HuH-7 (cell line): ENCODE data around the gene ST8SIA5.

Source experiments
- DNase-seq: peaks from one replicate; pipeline ENCODE4 v3.0.0; 2011; ENCODE audit warnings: low spot score

ST8SIA5 gene

DNA sequence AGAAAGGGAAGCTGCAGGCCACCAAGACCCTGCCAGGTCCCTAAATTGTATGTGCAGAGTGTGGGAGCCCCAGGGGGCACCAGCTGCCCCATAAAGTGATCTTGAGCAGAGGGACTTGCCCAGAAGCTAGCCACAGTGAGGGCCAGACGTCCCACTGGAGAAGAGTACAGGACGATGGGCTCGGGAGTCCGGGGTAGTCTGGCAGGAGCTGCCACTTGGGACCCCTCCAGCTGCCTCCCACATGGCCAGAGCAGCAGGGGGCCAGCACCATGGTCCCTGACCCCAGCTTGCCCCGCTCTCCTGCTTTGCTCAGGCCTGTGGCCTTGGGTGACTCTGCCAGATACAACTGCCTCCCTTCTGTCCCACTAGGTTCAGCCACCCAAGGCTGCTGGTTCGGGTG is 88.2 kb downstream of the ST8SIA5 start:
- no peak for DNase-seq

DNA sequence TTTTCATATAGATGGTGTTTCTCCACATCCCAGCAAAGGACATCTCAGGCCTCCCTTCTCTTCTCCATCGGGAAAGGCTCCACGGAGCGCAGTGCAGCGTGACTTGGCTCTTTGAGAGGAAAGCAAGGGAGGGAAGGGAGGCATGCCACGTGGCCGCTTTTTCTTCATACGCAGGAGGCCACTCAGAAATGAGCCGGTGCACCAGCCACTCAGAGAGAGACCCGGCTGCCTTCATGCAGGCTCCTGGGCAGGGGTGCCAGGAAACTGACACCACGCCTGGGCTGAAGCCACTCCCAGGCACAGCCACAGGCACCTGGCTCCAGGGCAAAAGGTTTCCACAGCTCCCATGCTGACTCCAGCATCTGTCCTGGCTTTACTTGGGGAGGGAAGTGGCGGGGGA is 88.7 kb downstream of the ST8SIA5 start:
- DNase-seq = no peak

DNA sequence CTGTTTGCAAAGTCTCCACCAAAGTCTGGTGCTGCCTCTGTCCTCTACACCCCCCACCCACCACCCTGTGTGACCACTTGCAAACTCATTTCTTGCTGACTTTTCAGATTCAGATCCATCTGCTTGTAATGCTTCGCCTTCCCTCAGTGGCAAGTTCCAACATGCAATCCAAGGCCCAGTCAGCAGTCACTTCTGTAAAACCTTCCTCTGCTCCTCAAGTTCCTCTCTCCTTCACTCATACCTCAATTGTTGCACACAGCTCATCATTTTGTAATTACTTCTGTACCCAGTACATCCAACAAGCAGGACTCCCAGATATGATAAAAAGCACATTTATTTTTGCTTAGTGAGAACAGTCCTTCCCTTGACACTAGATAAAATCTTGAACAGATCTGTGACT is 93.3 kb downstream of the ST8SIA5 start:
- no peak for DNase-seq

DNA sequence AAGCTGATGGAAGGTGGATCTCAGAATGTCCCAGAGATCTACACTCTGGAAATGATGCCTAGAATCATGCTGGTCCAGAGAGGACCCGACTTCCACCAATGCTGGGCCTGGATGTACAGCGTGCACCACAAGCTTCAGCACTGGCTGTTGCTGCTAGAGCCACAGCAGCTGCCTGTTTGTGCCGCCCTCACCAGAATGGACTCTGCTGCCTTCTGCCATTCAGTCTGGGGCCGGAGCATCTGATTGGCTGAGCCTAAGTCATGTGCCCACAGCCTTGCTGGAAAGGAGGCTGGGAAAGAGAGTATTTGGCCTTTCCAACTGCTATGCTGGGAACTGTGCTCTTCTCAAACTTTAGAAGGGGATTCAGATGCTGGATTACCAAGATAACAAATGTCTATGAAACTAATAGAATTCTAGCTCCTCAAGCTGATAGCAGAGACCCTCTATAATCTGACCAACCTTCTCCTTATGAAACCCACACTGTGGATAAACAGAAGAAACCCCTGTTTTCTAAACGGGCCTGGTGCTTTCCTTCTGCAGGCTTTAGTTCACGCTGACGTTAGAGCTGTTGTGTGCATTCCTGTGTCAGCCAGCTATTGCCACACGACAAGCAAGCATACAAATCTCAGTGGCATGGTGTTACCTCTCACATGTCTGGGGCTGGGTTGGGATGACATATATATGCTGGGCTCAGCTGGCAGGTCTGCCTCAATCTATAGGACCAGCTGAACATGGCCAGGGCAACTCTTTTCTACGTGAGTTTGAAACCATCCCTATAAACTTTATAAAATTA is 95.7 kb downstream of the ST8SIA5 start:
- no peak for DNase-seq

DNA sequence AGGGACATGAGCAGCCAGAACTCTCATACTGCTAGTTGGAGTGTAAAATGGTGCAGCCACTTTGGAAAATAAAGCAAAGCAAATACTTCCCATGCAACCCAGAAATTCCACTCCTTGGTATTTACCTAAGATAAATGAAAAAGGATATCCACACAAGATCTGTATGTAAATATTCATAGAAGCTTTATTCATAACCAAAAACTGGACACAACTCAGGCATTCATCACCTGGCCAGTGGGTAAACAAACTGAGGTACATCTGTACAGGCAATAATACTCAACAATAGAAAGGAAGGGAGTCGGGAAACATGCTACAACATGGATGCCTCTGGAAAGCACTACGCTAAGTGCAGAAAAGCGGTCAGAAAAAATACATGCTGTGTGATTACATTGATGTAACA is 97.4 kb downstream of the ST8SIA5 start:
- no peak for DNase-seq

DNA sequence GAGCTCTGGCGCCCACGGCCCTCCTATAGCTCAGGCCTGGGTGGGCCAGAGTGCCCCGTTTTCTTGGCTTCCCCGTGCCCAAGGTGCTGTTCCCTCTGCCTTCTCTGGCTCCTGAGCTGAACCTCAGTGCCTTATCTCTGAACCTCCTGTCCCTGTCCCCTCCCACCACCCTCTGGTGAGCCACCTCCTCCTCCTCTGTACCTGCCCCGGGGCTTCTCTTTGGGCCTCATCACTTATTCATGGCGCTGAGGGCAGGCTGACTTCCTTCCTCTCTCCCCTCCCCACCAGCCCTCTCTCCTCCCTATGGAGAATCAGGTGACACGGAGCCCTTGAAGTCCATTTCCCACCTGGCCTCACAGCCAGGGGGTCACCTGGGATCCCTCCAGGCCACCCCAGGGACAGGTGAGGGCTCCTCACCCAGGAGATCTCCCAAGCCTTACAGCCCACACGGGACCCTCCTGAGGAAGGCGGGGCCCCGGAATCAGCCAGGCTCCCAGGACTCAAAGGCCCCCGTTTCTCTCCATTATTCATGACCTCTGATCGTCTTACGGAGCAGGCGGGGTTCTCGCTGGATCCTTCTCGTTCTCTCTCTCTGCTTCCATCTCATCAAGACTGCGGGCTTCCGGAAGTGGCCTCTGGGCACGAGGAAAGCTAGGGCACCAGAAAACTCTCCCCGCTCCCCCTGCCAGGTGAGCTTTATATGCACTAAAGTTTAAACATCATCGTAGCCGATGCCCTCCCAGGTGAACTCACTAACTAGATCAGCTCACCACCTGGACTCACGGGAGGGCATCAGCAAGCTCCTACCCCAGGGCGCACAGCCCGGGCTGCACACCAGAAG is 99.5 kb downstream of the ST8SIA5 start, which contains the start of gene LOXHD1:
TSS of gene LOXHD1 (minus strand) at position 106 of the 841 bp plus-strand sequence. CDS start 187 bp downstream, outside the sequence.
- no peak for DNase-seq

DNA sequence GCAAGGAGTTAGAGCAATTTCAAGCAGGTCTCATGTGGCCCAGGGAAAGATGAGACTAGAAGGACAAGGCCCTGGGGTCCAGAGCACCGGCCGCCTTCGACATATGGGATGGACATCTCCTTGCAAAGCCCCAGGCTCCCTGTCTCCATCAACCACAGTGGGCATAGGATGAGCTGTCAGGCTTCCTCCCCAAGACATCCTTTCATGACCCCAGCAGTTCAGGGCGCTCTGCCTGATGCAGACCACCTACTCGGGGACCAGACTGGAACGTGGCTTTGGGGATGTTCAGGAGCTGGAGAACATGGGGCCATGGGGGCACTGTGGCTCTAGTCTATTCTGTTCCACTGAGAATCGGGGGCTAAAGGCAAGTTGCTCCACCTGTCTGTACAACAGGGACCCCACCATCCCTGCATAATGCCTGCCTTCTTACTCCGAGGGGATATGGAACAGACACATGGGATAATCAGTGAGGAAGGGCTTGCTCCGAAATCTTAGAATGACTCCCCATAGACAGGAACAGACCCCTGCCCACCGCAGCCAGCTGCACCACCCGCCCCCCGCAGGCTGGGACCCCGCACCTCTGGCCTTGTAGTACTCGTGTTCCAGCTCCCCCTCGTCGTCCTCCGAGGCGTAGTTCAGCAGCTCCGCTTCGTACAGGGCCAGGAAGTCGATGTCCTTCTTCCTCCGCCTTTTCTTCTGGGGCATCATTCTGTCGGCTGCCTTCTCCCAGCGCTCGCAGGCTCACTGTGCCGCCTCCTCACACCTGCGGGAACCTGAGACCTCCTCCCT is 100.3 kb downstream of the ST8SIA5 start:
- no peak for DNase-seq

DNA sequence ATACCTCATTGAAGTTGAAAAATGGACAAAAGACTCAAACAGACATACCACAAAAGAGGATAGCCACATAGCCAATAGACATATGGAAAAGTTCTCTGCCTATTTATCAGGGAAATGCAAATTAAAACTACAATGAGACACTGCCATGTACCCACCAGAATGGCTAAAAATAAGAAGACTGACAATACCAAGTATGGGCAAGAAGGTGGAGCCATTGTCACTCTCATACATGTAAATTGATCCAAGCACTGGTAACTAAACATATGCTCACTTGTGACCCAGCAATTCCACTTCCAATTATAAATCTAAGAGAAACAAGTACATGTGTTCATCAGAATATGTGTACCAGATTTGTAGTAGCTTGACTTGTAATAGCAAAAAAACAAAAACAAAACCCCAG is 104.5 kb downstream of the ST8SIA5 start:
- DNase-seq = no peak

DNA sequence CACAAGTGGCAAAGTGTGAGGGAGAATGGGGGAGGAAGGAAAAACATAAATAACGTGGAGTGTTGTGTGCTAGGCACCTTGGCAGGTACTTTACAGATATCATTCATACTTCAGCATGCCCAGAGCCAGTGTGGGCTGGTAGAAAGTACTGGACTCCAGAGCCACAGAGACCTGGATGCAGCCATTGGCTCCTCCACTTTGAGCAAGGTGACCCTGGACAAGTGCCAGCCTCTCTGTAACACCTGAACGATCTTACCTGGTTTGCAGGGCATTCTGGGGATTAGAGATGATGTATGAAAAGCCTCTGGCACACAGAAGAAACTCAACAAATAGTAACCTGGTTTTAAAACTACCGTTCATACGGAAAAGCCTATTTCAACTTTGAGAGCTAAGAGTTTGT is 106.2 kb downstream of the ST8SIA5 start:
- no peak for DNase-seq

DNA sequence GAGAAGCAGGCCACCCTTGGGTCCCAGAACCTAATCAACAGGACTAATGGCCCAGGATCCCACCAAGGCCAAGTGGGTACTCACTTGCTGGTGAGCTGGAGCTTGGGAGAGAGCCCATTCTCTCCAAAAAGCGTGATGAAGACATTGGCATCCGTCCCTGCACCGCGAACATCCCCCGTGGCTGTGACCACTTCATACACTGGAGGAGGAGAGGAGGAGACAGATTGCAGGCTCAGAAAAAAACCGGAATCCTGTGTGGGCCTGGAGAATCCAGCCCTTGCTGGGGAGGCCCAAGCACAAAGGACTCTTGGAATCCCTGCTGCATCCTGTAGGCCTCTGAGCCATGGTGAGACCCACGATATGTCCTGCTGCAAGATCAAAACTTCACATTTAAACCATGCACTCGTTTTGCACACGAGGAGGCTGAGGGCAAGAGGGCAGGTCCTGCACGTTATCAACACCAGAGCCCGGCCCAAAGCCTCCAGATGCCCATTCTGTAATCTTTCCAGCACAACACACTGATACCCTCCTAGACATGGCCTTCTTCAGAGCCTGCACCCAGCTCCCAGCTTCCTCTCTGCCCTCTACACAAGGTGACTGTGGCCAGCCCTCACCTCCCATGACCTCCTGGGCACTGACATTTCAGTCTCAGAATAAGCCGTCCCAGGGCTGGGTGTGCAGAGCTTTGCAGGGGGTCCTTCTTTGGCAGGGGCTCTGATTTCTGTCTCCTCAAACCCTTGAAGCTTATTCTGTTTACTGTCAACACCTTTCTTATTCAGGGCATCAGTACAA is 107.6 kb downstream of the ST8SIA5 start:
- no peak for DNase-seq

DNA sequence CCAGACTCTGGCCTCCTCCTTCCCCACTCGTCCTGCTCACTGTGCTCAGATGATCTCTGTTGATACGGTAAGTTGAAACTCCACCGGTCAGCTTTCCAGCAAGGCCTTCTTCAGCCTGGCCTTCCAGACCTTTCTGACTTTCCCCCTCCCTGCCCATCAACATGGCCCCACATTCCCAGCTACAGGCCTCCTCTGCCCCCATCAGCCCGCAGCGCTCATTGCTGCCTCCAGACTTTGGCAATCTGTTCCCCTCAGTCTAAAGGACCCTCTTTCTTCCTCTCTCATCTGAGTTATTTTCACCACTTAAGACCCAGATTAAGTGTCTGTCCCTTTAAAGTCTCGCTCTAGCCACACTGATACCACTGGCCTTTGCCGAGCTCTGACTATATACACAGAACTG is 110.4 kb downstream of the ST8SIA5 start:
- DNase-seq = no peak

DNA sequence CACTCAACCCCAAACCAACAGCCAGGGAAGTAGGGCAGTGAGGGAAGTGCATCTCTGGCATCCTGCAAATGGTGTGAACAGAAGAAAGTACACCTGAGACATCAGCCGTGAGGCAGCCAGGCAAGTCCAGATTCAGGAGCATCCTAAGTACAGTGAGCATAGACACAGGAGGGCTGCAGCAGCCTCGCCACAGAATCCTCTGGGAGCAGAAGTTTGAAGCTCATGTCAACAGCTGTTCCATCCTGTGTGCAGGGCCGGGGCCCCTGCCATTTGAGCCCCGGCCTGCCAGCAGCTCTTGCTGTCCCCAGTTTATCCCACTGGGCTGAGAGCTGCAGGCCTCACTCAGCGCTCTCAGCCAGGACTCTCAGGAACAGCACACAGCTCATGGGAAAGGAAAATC is 114.3 kb downstream of the ST8SIA5 start:
- no peak for DNase-seq

DNA sequence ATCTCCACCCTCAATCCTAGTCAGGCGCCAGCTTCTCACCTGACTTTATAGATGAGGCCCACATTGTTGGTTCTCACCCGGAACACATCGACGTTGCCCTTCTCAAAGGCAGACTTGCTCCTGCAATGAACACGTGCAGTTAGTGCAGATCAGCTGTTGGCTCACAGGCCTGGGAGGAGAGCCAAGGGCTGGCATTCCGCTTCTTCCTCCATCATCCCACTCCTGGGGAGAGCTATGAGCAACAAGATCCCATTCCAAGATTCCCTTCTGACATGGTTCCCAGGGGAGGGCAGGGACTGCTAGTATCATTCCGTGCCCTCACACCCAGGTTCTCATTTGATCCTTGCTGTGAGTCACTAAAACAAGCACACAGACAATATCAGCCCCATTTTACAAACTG is 114.9 kb downstream of the ST8SIA5 start:
- DNase-seq = no peak

DNA sequence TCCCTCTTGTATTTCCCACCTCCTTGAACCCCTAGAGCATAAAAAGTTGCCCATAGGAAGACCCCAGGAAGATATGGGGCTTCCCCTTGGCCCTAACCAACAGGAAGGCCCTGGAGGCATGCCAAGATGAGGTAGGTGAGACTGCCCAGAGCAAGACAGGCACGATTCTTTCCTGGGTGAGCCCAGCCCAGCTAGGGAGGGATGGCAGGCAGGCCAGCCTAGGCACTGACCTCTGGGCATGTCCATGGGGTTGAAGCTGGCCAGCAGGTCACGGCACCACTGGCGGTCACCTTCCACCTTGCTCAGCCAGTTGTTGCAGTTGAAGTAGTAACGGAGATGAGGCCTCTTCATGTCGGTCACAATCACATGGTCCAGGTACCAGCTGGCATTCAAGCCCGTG is 117.5 kb downstream of the ST8SIA5 start:
- DNase-seq = no peak

DNA sequence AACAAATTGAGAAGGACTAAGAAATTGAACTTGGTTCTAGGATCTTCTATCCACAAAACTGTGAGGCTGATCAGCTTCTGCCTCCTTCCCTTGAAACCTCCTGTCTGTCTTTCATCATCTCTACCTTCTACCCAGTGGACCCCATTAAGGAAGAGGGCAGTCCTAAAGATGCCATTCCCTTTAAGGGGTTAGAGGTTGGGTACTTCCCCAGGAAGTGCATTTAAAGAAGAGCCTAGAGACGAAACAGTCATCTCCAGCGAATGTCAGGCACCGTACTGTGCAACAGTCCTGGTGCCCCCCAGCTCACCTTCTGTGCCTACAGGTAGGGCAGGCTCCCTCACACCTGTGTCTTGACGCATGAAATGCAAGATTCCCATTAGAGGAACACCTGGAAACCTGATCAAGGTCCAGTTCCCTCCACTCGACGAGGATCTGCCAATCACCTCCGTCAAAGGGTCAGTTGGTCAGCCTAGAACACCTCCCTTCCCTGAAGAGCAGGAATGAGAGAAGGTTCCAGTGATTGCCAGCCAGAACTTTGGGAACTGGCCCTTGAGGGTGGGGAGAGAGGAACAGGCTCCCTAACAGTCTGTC is 120.7 kb downstream of the ST8SIA5 start:
- no peak for DNase-seq

DNA sequence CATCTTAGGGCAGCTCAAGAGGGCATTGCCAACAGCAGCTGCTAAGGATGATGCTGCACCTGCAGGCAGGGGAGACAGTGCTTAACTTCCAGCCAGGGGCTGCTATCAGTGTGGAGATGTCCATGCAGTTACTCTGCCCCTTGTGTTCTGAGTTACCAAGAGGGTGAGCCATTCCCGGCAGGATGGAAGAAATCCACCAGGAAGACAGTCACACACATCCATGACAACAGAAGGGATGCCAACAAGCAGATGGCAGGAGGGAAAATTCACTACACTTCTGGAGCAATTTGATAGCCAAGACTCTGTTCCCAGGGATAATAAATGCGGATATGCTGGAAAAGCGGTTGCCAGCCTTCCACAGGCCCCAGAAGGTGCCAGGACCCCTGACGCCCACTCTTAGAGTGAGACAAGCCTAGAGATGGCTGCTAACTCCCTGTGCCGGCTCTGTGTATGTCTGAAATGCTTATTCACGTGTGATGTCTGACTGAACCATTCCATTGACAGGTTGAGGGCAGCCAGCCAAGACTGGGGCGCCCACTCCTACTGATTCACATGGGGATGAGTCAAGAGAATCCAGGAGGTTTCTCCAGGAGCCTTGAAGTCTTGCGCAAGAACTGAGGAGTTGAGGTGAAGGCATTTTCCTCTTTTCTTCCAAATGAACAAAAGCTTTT is 124.3 kb downstream of the ST8SIA5 start:
- DNase-seq = no peak

DNA sequence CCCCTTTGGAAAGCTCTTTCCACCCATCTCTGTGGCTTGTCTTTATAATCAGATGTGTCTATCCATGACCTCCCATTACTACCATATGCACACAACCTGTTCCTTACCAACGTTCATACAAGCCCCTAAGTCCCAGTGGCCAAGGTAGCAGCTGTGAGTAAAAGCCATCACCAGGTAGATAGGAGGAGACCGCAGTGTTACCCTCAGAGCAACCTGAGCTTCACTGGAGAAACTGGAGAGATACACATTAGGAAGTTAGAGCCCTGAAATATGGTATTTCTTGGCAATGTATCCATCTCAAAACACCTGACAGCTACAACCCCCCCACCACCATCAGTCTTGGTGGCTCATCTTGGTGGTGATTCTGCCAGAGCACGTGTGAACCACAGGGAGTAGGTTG is 125.9 kb downstream of the ST8SIA5 start:
- no peak for DNase-seq

DNA sequence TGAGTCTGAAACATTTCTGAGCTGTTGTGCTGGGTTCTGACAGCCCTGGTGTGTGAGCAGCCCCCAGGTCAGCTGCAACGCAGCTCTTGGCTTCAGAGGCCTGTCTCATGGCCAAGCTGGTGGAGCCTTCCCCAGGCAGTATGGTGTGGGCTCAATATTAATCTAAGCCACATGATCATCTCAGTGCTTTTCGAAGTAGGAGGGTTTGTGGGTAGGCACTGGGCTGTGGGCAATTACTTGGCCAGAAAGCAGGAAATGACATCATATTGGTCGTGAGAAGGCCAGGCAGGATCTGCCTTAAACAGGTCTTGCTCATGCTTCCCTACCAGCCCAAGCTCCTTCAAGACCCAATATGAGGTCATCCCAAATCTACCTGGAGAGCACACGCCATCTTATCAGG is 126.7 kb downstream of the ST8SIA5 start:
- DNase-seq = no peak

DNA sequence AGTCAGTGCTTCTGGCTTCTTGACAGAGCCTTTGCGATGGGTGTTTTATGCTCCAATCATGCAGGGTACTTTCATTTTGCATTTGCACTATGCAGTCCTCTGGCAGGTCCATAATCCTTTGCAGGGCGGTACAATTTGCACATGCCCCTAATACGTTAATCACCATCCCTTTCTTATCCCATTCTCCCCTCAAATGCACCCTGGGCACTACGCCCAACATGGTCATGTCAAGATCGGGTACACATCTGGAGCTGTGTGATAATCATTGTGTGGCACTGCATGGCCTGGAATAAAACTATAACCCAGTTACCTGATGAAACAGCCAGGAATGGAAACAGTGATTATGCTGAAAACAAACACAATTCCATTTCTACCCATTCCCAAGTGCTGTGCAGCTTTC is 127.5 kb downstream of the ST8SIA5 start:
- no peak for DNase-seq

DNA sequence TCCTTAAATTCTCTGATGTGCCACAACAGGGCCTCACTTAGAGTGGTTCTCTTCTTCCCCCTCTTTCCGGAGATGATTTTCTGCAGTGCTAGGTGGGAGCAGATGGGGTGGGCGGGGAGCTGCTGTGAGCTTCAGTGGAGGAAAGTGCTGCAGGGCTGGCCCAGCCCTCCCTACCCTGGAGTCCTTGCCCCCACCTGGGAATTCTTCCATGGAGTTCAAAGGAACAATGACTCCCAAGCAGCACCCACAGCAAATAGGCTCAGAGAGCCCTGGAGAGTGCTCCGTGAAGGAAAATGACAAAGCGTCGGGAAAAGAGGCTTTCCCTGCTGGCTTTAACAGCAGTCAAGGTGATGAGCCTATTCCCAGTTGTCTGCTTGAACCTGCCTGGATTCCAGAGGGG is 128.6 kb downstream of the ST8SIA5 start:
- DNase-seq = no peak

DNA sequence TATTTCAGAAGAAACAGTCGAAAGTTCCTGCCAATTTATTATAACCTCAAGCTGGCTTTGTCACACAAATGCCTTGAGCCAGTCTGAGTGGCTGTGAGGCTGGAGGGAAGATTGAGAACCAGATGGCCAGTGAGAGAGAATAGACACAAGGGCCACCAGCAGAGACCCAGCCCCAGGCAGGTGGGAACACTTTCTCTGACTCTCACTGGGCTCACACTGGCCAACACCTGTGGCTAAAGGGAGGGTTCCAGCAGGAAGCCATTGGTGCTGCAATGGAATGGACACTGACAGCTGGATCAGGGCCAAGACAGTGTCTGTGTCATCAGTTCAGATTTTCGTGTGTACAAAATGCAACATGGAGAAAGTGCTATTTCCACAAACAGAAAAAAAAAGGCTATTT is 129.7 kb downstream of the ST8SIA5 start:
- DNase-seq = no peak
